ENCODE results near the gene ZSCAN10. TPM values are rescaled to one million over a fixed set of nuclear protein-coding genes. Genes with fewer than 3 reads are reported as not detected.

The ZSCAN10 gene
- total and polyA plus RNA-seq, 4 donors: not detected

- Histone ChIP-seq H3K36me3 (ENCODE audit: control insufficient read depth in 1 of 2, insufficient read depth in 2 of 2, low read length in 1 of 2) (no peaks in the 10 kb centered on the region), H3K4me3 (ENCODE audit: low read length in 2 of 2) (no peak within 1 kb of the TSS), H3K27me3 (ENCODE audit: control insufficient read depth in 1 of 2, insufficient read depth in 2 of 2, low read length in 1 of 2) (no peaks in the 10 kb centered on the region), H3K9me3 (ENCODE audit: control insufficient read depth, low read length) (no peaks in the 10 kb centered on the region), H3K27ac (ENCODE audit: low read depth in 1 of 2, low read length in 2 of 2) (no peak within 1 kb of the TSS), H3K4me1 (ENCODE audit: control insufficient read depth in 1 of 2, insufficient read depth in 2 of 2, low read length in 2 of 2) (no peaks in the 10 kb centered on the region)
- peak; percentile 82 for ATAC-seq (ENCODE audit: low FRiP score)
- intact Hi-C loops (cut with DNase I): loop anchor here in 1 of 2 donors (2.0 kb wide), 1 partner anchor 48 kb away; the partner anchor contains the start of gene ZNF205
- 31 to 32% methylated on average over 13 of the region's 13 CpGs for WGBS, 2 donors
- peak in 1 of 2 donors; percentile 77 for DNase-seq
Observed at GRCh38 chr16:3065069-3065741, 33.9 kb downstream of the ZSCAN10 start, which contains the start of gene IL32. Gene IL32, plus strand, starts transcription at chr16:3065640. Its CDS starts 172 bp downstream, at chr16:3065812.

DNA sequence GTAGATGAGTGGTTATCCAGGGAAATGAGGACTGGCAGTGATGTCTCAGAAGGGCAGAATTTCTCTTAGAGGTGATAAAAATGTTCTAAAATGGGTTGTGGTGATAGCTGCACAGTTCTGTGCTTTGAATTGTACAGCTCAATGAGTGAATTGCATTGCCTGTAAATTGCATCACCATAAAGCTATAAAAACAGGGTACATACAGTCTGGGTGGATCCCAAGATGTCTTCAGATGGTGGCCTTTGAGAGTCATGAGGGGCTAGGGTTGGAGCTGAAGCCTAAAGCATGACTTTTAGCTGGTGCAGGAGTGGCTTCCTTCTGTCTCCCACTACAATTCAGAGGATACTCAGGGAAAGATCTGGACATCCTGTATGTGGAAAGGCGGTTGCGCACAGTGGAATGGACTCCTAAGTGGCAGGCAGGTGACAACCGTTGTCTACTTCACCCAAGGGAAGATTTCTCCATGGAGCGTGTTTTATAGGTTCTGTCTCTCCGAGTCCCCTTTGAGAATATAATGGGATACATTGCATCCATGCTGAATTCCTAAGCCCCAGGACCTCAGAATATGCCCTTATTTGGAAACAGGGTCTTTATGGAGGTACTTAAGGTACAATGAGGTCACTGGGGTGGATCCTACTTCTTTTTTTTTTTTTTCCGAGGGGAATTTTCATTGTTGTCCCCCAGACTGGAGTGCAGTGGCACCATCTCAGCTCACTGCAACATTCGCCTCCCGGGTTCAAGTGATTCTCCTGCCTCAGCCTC lies 35.3 kb downstream of the ZSCAN10 start:
- intact Hi-C loops (cut with DNase I): loop anchor here (2.0 to 5.0 kb wide), 2 partner anchors 49 to 103 kb away; partner anchors contain the start of gene ZNF205 (in 1 of the 2)
- H3K27ac ChIP-seq (ENCODE audit: low read depth in 1 of 2, low read length in 2 of 2): no peak overlapping the region
- WGBS, 2 donors: 92 to 95% methylated on average over 8 of the region's 8 CpGs
- H3K4me3 ChIP-seq (ENCODE audit: low read length in 2 of 2): no peak overlapping the region
- no peaks in the 10 kb centered on the region for H3K4me1 ChIP-seq (ENCODE audit: control insufficient read depth in 1 of 2, insufficient read depth in 2 of 2, low read length in 2 of 2)
- ATAC-seq (ENCODE audit: low FRiP score) (no peak), DNase-seq (no peak)
- H3K36me3 ChIP-seq (ENCODE audit: control insufficient read depth in 1 of 2, insufficient read depth in 2 of 2, low read length in 1 of 2): no peaks in the 10 kb centered on the region
- H3K27me3 ChIP-seq (ENCODE audit: control insufficient read depth in 1 of 2, insufficient read depth in 2 of 2, low read length in 1 of 2): no peaks in the 10 kb centered on the region
- no peaks in the 10 kb centered on the region for H3K9me3 ChIP-seq (ENCODE audit: control insufficient read depth, low read length)

DNA sequence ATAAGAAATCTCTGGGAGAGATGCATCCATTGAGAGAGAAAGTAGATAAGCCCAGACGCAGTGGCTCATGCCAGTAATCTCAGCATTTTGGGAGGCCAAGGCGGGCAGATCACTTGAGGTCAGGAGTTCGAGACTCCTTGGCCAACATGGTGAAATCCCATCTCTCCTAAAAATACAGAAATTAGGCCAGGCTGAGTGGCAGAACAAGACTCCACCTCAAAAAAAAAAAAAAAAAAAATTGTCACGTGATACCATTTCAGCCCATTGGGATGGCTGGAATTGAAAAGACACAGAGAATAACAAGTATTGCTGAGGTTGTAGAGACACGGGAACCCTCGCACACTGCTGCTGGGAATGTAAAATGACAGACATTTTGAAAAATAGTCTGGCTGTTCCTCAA lies 36.5 kb downstream of the ZSCAN10 start:
- no peaks in the 10 kb centered on the region for H3K4me1 ChIP-seq (ENCODE audit: control insufficient read depth in 1 of 2, insufficient read depth in 2 of 2, low read length in 2 of 2)
- ATAC-seq (ENCODE audit: low FRiP score) (no peak), DNase-seq (no peak)
- intact Hi-C loops (cut with DNase I): loop anchor here in 1 of 2 donors (5.0 kb wide), 1 partner anchor 105 kb away; no protein-coding TSS in a partner anchor
- no peak overlapping the region for H3K27ac ChIP-seq (ENCODE audit: low read depth in 1 of 2, low read length in 2 of 2)
- 89 to 90% methylated on average over 6 of the region's 6 CpGs for WGBS, 2 donors
- no peaks in the 10 kb centered on the region for H3K27me3 ChIP-seq (ENCODE audit: control insufficient read depth in 1 of 2, insufficient read depth in 2 of 2, low read length in 1 of 2)
- H3K4me3 ChIP-seq (ENCODE audit: low read length in 2 of 2): no peak overlapping the region
- no peaks in the 10 kb centered on the region for H3K9me3 ChIP-seq (ENCODE audit: control insufficient read depth, low read length)
- no peaks in the 10 kb centered on the region for H3K36me3 ChIP-seq (ENCODE audit: control insufficient read depth in 1 of 2, insufficient read depth in 2 of 2, low read length in 1 of 2)

GRCh38 chr16:3060339-3061127 lies 38.6 kb downstream of the ZSCAN10 start:
- Histone ChIP-seq H3K27me3 (ENCODE audit: control insufficient read depth in 1 of 2, insufficient read depth in 2 of 2, low read length in 1 of 2) (no peaks in the 10 kb centered on the region), H3K4me3 (ENCODE audit: low read length in 2 of 2) (no peak overlapping the region), H3K9me3 (ENCODE audit: control insufficient read depth, low read length) (no peaks in the 10 kb centered on the region), H3K36me3 (ENCODE audit: control insufficient read depth in 1 of 2, insufficient read depth in 2 of 2, low read length in 1 of 2) (no peaks in the 10 kb centered on the region), H3K4me1 (ENCODE audit: control insufficient read depth in 1 of 2, insufficient read depth in 2 of 2, low read length in 2 of 2) (no peaks in the 10 kb centered on the region), H3K27ac (ENCODE audit: low read depth in 1 of 2, low read length in 2 of 2) (no peak overlapping the region)
- DNase-seq: no peak
- 74 to 82% methylated on average over 14 of the region's 14 CpGs for WGBS, 2 donors
- ATAC-seq (ENCODE audit: low FRiP score): no peak
- intact Hi-C loops (cut with DNase I): loop anchor here in 1 of 2 donors (5.0 kb wide), 1 partner anchor 107 kb away; no protein-coding TSS in a partner anchor

DNA sequence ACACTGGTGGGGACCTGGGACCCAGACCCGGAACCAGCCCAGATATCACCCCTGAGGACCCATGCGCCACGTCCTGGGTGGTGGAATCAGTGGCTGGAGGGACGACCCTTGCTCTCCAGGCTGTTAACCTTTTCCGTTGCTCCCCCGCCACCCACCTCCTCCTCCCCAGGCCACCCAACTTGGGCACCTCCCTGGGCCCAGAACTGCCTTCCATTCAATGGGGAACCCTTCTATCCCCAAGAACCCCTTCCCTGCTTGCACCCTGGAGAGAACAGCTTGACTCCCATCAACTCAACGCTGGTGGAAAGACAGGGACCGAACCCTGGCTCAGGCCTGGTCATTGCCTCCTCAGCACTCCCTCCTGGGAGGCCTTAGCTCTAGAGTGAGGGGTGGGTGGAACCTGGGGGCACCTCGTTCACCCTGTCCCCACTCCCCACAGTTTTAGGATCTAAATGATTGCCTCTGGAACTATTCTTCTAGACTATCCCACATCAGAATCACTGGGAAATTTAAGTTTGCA lies 39.3 kb downstream of the ZSCAN10 start:
- Histone ChIP-seq H3K36me3 (ENCODE audit: control insufficient read depth in 1 of 2, insufficient read depth in 2 of 2, low read length in 1 of 2) (no peaks in the 10 kb centered on the region), H3K27ac (ENCODE audit: low read depth in 1 of 2, low read length in 2 of 2) (peak overlapping the region in 1 of 2 donors; percentile 3), H3K9me3 (ENCODE audit: control insufficient read depth, low read length) (no peaks in the 10 kb centered on the region), H3K4me3 (ENCODE audit: low read length in 2 of 2) (peak overlapping the region in 1 of 2 donors; percentile 48), H3K27me3 (ENCODE audit: control insufficient read depth in 1 of 2, insufficient read depth in 2 of 2, low read length in 1 of 2) (no peaks in the 10 kb centered on the region), H3K4me1 (ENCODE audit: control insufficient read depth in 1 of 2, insufficient read depth in 2 of 2, low read length in 2 of 2) (no peaks in the 10 kb centered on the region)
- intact Hi-C loops (cut with DNase I): loop anchor here (1.0 to 5.0 kb wide), 5 partner anchors 48 to 108 kb away; no protein-coding TSS in a partner anchor
- DNase-seq (no peak), ATAC-seq (ENCODE audit: low FRiP score) (no peak)
- WGBS, 2 donors: 62 to 71% methylated on average over 9 of the region's 9 CpGs

DNA sequence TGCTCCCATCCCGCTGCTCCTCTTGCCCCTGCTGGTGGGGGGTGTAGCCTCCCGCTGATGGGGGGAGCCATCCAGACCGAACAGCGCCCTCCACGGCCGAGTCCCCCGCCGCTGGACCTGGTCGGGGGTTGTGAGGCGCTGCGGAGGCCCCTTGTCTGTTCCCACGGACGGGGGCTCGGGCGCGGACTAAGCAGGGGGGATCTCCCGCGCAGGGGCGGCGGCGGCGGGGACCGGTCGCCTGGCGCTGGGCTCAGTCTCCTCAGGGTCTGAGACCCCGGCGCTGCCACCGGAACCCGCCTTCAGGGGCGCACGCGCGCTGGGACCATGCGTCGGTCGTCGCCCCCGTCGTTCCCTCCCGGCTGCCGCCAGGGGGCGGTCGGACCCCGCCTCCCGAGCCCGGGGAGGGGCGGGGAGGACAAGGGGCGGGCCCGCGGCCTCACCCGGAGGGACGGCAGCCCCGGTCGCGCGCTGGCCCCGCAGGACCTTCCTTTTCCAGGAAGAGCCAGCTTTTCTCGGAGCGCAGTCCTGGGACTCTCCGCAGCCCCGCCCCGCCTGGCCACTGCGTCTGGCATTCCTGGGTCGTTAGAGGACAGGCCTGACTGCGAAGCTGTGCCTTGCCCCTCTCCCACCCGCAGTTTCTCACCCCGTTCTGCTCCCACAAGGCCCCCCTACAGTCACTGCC lies 39.9 kb downstream of the ZSCAN10 start:
- peak overlapping the region; percentile 43 to 48 for H3K4me3 ChIP-seq (ENCODE audit: low read length in 2 of 2)
- ATAC-seq (ENCODE audit: low FRiP score) (peak; percentile 97), DNase-seq (peak; percentile 95 to 96)
- H3K9me3 ChIP-seq (ENCODE audit: control insufficient read depth, low read length): no peaks in the 10 kb centered on the region
- no peaks in the 10 kb centered on the region for H3K4me1 ChIP-seq (ENCODE audit: control insufficient read depth in 1 of 2, insufficient read depth in 2 of 2, low read length in 2 of 2)
- H3K36me3 ChIP-seq (ENCODE audit: control insufficient read depth in 1 of 2, insufficient read depth in 2 of 2, low read length in 1 of 2): no peaks in the 10 kb centered on the region
- H3K27me3 ChIP-seq (ENCODE audit: control insufficient read depth in 1 of 2, insufficient read depth in 2 of 2, low read length in 1 of 2): no peaks in the 10 kb centered on the region
- intact Hi-C loops (cut with DNase I): loop anchor here (1.0 to 5.0 kb wide), 5 partner anchors 48 to 108 kb away; no protein-coding TSS in a partner anchor
- WGBS, 2 donors: 1% methylated on average over 47 to 67 of the region's 67 CpGs
- peak overlapping the region in 1 of 2 donors; percentile 3 for H3K27ac ChIP-seq (ENCODE audit: low read depth in 1 of 2, low read length in 2 of 2)

- Histone ChIP-seq H3K27ac (ENCODE audit: low read depth in 1 of 2, low read length in 2 of 2) (no peak overlapping the region), H3K4me3 (ENCODE audit: low read length in 2 of 2) (peak overlapping the region; percentile 43 to 48), H3K9me3 (ENCODE audit: control insufficient read depth, low read length) (no peaks in the 10 kb centered on the region), H3K4me1 (ENCODE audit: control insufficient read depth in 1 of 2, insufficient read depth in 2 of 2, low read length in 2 of 2) (no peaks in the 10 kb centered on the region), H3K36me3 (ENCODE audit: control insufficient read depth in 1 of 2, insufficient read depth in 2 of 2, low read length in 1 of 2) (no peaks in the 10 kb centered on the region), H3K27me3 (ENCODE audit: control insufficient read depth in 1 of 2, insufficient read depth in 2 of 2, low read length in 1 of 2) (no peaks in the 10 kb centered on the region)
- DNase-seq: peak in 1 of 2 donors; percentile 72
- 15 to 18% methylated on average over 55 to 77 of the region's 77 CpGs for WGBS, 2 donors
- intact Hi-C loops (cut with DNase I): loop anchor here (1.0 to 5.0 kb wide), 5 partner anchors 49 to 109 kb away; no protein-coding TSS in a partner anchor
- ATAC-seq (ENCODE audit: low FRiP score): peak; percentile 33
Observed at GRCh38 chr16:3058139-3059030, 40.7 kb downstream of the ZSCAN10 start.

Data from aorta (tissue), 5 donors.